RWPE2 (cell line): ENCODE data around the gene NAGS.
"Not testable (repeated sequence)": the region's sequence is repeated elsewhere in the genome, so short reads cannot be mapped to it uniquely, and the experiment has no call there.

ENCODE experiments used
- ATAC-seq: fragments of 200-7000 bp; cut with Tn5 transposase; 3 replicates; pipeline ENCODE4 v1.9.1; 2021; ENCODE audit warnings: low read depth
- DNase-seq: peaks from one replicate; pipeline ENCODE4 v3.0.0-alpha.2; 2020; ENCODE audit warnings: low spot score
- H3K27ac ChIP-seq: fragments of 450-650 bp; 2 replicates; pipeline ENCODE4 v1.5.1; 2017; ENCODE audit warnings: mild to moderate bottlenecking; ENCODE audit not compliant: poor library complexity, severe bottlenecking
- H3K27me3 ChIP-seq: fragments of 250-450 bp; sonication (Bioruptor Pico); 2 replicates; pipeline ENCODE4 v1.5.1; 2021; ENCODE audit warnings: mild to moderate bottlenecking, moderate library complexity; ENCODE audit not compliant: insufficient read depth, poor library complexity, severe bottlenecking
- H3K36me3 ChIP-seq: fragments of 250-450 bp; sonication (Bioruptor Pico); 2 replicates; pipeline ENCODE4 v1.5.1; 2020; ENCODE audit warnings: low read depth, mild to moderate bottlenecking, moderate library complexity
- H3K4me1 ChIP-seq: fragments of 250-450 bp; sonication (Bioruptor Pico); 2 replicates; pipeline ENCODE4 v1.5.1; 2021; ENCODE audit warnings: mild to moderate bottlenecking, moderate library complexity; ENCODE audit not compliant: insufficient read depth, poor library complexity, severe bottlenecking
- H3K4me3 ChIP-seq: fragments of 250-450 bp; sonication (Bioruptor Pico); 2 replicates; pipeline ENCODE4 v1.5.1; 2021; ENCODE audit warnings: mild to moderate bottlenecking, moderate library complexity; ENCODE audit not compliant: severe bottlenecking
- H3K9me3 ChIP-seq: fragments of 250-450 bp; sonication (Bioruptor Pico); 2 replicates; pipeline ENCODE4 v1.5.1; 2021; ENCODE audit warnings: mild to moderate bottlenecking, moderate library complexity; ENCODE audit not compliant: severe bottlenecking
- CTCF ChIP-seq: fragments of 450-650 bp; IDR thresholded peaks from one replicate; pipeline ENCODE4 v1.5.1; 2017; ENCODE audit warnings: mild to moderate bottlenecking, moderate library complexity; ENCODE audit not compliant: poor library complexity, severe bottlenecking

NAGS gene

GRCh38 chr17:44004077-44004760, at the start of gene NAGS:
Gene NAGS, plus strand, starts transcription at chr17:44004622. Its CDS starts 42 bp downstream, at chr17:44004664.
- Histone ChIP-seq H3K4me3 (peak within 1 kb of the TSS; percentile 47), H3K27ac (peak within 1 kb of the TSS; percentile 64), H3K27me3 (no peaks in the 10 kb centered on the region), H3K36me3 (peaks cover 17% of the 10 kb centered on the region), H3K9me3 (no peaks in the 10 kb centered on the region), H3K4me1 (peaks cover 14% of the 10 kb centered on the region)
- no peak for TF ChIP-seq CTCF
- DNase-seq = no peak
- no peak; the same call in 2 of the 3 replicates for ATAC-seq

GRCh38 chr17:43956222-43956621, 48.2 kb upstream of the NAGS start:
- H3K4me1 ChIP-seq = no peaks in the 10 kb centered on the region
- no peaks in the 10 kb centered on the region for H3K9me3 ChIP-seq
- no peak overlapping the region for H3K27ac ChIP-seq
- no peak overlapping the region for H3K4me3 ChIP-seq
- H3K27me3 ChIP-seq = peaks cover 32% of the 10 kb centered on the region
- no peak for TF ChIP-seq CTCF
- ATAC-seq (no peak), DNase-seq (no peak)
- H3K36me3 ChIP-seq = no peaks in the 10 kb centered on the region

- Histone ChIP-seq H3K27ac (no peak overlapping the region), H3K36me3 (no peaks in the 10 kb centered on the region), H3K4me3 (no peak overlapping the region), H3K9me3 (no peaks in the 10 kb centered on the region), H3K27me3 (peaks cover 9% of the 10 kb centered on the region), H3K4me1 (no peaks in the 10 kb centered on the region)
- no peak for TF ChIP-seq CTCF
- DNase-seq (no peak), ATAC-seq (no peak)
These were observed 45.6 kb upstream of the NAGS start for GRCh38 chr17:43958748-43959352.

GRCh38 chr17:43961292-43961691, 43.1 kb upstream of the NAGS start:
- not testable (repeated sequence) for DNase-seq, ATAC-seq, H3K9me3 ChIP-seq, H3K36me3 ChIP-seq, H3K4me1 ChIP-seq, H3K27ac ChIP-seq, H3K27me3 ChIP-seq, H3K4me3 ChIP-seq

GRCh38 chr17:43961954-43962353, 42.5 kb upstream of the NAGS start:
- TF ChIP-seq CTCF = no peak
- no peak for ATAC-seq
- H3K9me3 ChIP-seq = no peaks in the 10 kb centered on the region
- H3K4me1 ChIP-seq = no peaks in the 10 kb centered on the region
- no peak overlapping the region for H3K27ac ChIP-seq
- H3K27me3 ChIP-seq = no peaks in the 10 kb centered on the region
- H3K4me3 ChIP-seq = no peak overlapping the region
- H3K36me3 ChIP-seq = no peaks in the 10 kb centered on the region
- DNase-seq = no peak
